ENCODE results near the gene ATP2B2.

The ATP2B2 gene

DNA sequence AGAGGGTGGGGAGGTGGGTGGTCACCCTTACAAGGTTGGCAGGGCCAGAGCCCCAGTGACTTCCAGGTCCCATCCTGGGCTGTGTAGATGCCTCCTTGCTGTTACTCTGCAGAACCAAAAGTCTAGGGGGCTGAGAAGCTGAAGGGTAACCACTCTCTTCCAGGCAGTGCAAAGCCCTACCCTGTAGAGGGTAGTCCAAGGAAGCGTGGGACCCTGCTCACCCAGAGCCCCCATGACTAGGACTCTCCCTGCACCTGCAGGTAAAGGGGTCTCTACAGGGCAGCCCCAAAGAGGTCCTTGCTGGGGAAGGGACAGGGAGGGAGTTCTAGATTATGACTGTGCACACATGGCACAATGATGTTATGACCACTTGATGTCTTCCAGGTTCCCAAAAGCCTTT lies 226.9 kb downstream of the ATP2B2 start:
- no peak for DNase-seq (ENCODE audit: low read depth)

GRCh38 chr3:10277115-10277625 lies 228.2 kb downstream of the ATP2B2 start:
- no peak for DNase-seq (ENCODE audit: low read depth)

GRCh38 chr3:10274601-10275000 lies 230.8 kb downstream of the ATP2B2 start:
- DNase-seq (ENCODE audit: low read depth): no peak
